ENCODE data around the gene TPST1. TPM values are rescaled to one million over a fixed set of nuclear protein-coding genes. Genes with fewer than 3 reads are reported as not detected.

Gene TPST1
- total and polyA plus RNA-seq, 12 donors: 2.0 to 7.3 (median 4.7) TPM

- 23 to 46% methylated on average over 4 of the region's 4 CpGs for WGBS, 2 donors
- intact Hi-C loops (cut with DNase I): no loop called here
- H3K4me1 ChIP-seq: peaks cover 0 to 22% (median 5%) of the 10 kb centered on the region in 9 donors
Observed at GRCh38 chr7:66352071-66352470, 146.9 kb downstream of the TPST1 start.

GRCh38 chr7:66353547-66353946, 148.4 kb downstream of the TPST1 start:
- 87 to 88% methylated on average over 5 of the region's 5 CpGs for WGBS, 2 donors
- DNase-seq: no peak
- Histone ChIP-seq H3K4me1 (peaks cover 0 to 16% (median 4%) of the 10 kb centered on the region in 9 donors), H3K27ac (no peak overlapping the region), H3K27me3 (no peaks in the 10 kb centered on the region), H3K9me3 (no peaks in the 10 kb centered on the region), H3K36me3 (peaks cover 0 to 5% (median 0%) of the 10 kb centered on the region in 9 donors), H3K4me3 (no peak overlapping the region)
- intact Hi-C loops (cut with DNase I): no loop called here
- no peak for TF ChIP-seq CTCF (IDR thresholded peaks at IDR 0.05)
- ATAC-seq: peak in 1 of 8 donors; percentile 18

More at GRCh38 chr7:66352071-66352470, 146.9 kb downstream of the TPST1 start:
- ATAC-seq: peak in 5 of 8 donors; percentile 21 to 56 (median 44)
- H3K36me3 ChIP-seq: peaks cover 0 to 5% (median 0%) of the 10 kb centered on the region in 9 donors
- peaks cover 0 to 7% (median 0%) of the 10 kb centered on the region in 11 donors for H3K9me3 ChIP-seq
- no peaks in the 10 kb centered on the region for H3K27me3 ChIP-seq
- peak overlapping the region in 4 of 10 donors; percentile 11 to 56 (median 36) for H3K27ac ChIP-seq
- peak overlapping the region in 1 of 10 donors; percentile 12 for H3K4me3 ChIP-seq
- TF ChIP-seq CTCF (IDR thresholded peaks at IDR 0.05): peak in 1 of 9 donors; percentile 27
- DNase-seq: no peak

- TF ChIP-seq CTCF (IDR thresholded peaks at IDR 0.05): no peak
- Histone ChIP-seq H3K9me3 (no peaks in the 10 kb centered on the region), H3K27me3 (no peaks in the 10 kb centered on the region), H3K27ac (no peak overlapping the region), H3K4me3 (no peak overlapping the region), H3K36me3 (peaks cover 0 to 8% (median 0%) of the 10 kb centered on the region in 9 donors), H3K4me1 (peaks cover 0 to 15% (median 0%) of the 10 kb centered on the region in 9 donors)
- intact Hi-C loops (cut with DNase I): no loop called here
- ATAC-seq (no peak), DNase-seq (no peak)
- WGBS, 2 donors: 90 to 96% methylated on average over 4 of the region's 4 CpGs
Observed at GRCh38 chr7:66355756-66356155, 150.6 kb downstream of the TPST1 start.

DNA sequence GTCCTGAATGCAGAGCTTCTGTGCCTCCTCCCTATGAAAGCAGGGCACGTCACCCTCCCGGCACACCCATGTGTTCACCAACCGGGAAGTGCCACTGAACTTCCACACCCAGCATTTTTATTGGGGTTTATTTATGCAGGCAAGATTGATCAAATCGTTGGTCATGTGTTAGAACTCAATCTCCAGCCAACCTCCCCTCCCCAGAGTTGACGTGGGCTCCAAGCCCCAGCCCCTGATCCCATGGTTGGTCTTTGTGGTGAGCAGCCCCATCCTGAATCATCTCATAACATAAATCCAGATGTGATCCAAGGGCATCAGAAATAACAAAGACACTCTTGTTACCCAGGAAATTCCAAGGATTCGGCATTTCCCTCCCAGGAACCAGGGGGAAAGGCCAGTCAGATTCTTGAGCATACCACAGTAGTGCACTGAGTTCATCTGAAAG, 151.2 kb downstream of the TPST1 start:
- Histone ChIP-seq H3K27ac (no peak overlapping the region), H3K36me3 (peaks cover 0 to 8% (median 0%) of the 10 kb centered on the region in 9 donors), H3K9me3 (no peaks in the 10 kb centered on the region), H3K27me3 (no peaks in the 10 kb centered on the region), H3K4me1 (peaks cover 0 to 15% (median 0%) of the 10 kb centered on the region in 9 donors), H3K4me3 (no peak overlapping the region)
- WGBS, 2 donors: 88 to 89% methylated on average over 6 of the region's 6 CpGs
- DNase-seq (no peak), ATAC-seq (no peak)
- intact Hi-C loops (cut with DNase I): no loop called here
- no peak for TF ChIP-seq CTCF (IDR thresholded peaks at IDR 0.05)
